GM23248 (cell line): ENCODE results near the gene HDAC9. TPM values are rescaled to one million over a fixed set of nuclear protein-coding genes. Genes with fewer than 3 reads are reported as not detected.

Experiments
- DNase-seq: peaks from one replicate; pipeline ENCODE4 v3.0.0-alpha.2; 2015
- H2AFZ ChIP-seq: fragments of 200-600 bp; sonication (generic); 2 replicates; pipeline ENCODE4 v1.6.1; 2016; ENCODE audit warnings: antibody characterized with exemption
- H3F3A ChIP-seq: fragments of 200-600 bp; sonication (generic); 2 replicates; pipeline ENCODE4 v1.6.1; 2016; ENCODE audit warnings: mild to moderate bottlenecking, antibody characterized with exemption, mixed run types; ENCODE audit not compliant: insufficient read depth
- H3K27ac ChIP-seq: fragments of 200-600 bp; sonication (generic); 2 replicates; pipeline ENCODE4 v1.5.1; 2016; ENCODE audit warnings: mild to moderate bottlenecking
- H3K27me3 ChIP-seq: fragments of 200-600 bp; sonication (generic); replicated peaks from 2 replicates; pipeline ENCODE4 v1.6.1; 2016; ENCODE audit warnings: mild to moderate bottlenecking; ENCODE audit not compliant: insufficient read depth
- H3K36me3 ChIP-seq: fragments of 200-600 bp; sonication (generic); 2 replicates; pipeline ENCODE4 v1.6.1; 2016; ENCODE audit warnings: low read depth, mild to moderate bottlenecking
- H3K4me1 ChIP-seq: fragments of 200-600 bp; sonication (generic); 2 replicates; pipeline ENCODE4 v1.6.1; 2016; ENCODE audit warnings: mild to moderate bottlenecking; ENCODE audit not compliant: insufficient read depth
- H3K4me2 ChIP-seq: fragments of 200-600 bp; sonication (generic); one replicate; pipeline ENCODE4 v1.6.1; 2016; ENCODE audit warnings: mild to moderate bottlenecking; ENCODE audit not compliant: unreplicated experiment
- H3K4me3 ChIP-seq: fragments of 200-600 bp; sonication (generic); 2 replicates; pipeline ENCODE4 v1.5.1; 2016; ENCODE audit warnings: mild to moderate bottlenecking
- H3K79me2 ChIP-seq: fragments of 200-600 bp; sonication (generic); 2 replicates; pipeline ENCODE4 v1.6.1; 2016; ENCODE audit warnings: mild to moderate bottlenecking; ENCODE audit not compliant: insufficient read depth
- H3K9ac ChIP-seq: fragments of 200-600 bp; sonication (generic); 2 replicates; pipeline ENCODE4 v1.6.1; 2016; ENCODE audit warnings: mild to moderate bottlenecking
- H3K9me2 ChIP-seq: fragments of 200-600 bp; sonication (generic); 2 replicates; pipeline ENCODE4 v1.6.1; 2016; ENCODE audit warnings: mixed run types, mild to moderate bottlenecking, moderate library complexity; ENCODE audit not compliant: insufficient read depth
- H3K9me3 ChIP-seq: fragments of 200-600 bp; sonication (generic); one replicate; pipeline ENCODE4 v1.6.1; 2017; ENCODE audit warnings: low read depth
- H4K20me1 ChIP-seq: fragments of 200-600 bp; sonication (generic); 2 replicates; pipeline ENCODE4 v1.6.0; 2016; ENCODE audit not compliant: insufficient read depth
- EZH2 ChIP-seq: fragments of 200-600 bp; sonication (generic); IDR thresholded peaks from 2 replicates; pipeline ENCODE4 v1.6.1; 2018; ENCODE audit warnings: antibody characterized with exemption, mild to moderate bottlenecking; ENCODE audit not compliant: insufficient read depth, poor library complexity, severe bottlenecking
- EZH2phosphoT487 ChIP-seq: fragments of 200-600 bp; sonication (generic); IDR thresholded peaks from 2 replicates; pipeline ENCODE4 v1.6.1; 2018; ENCODE audit warnings: antibody characterized with exemption, moderate library complexity, mild to moderate bottlenecking, low read depth; ENCODE audit not compliant: insufficient read depth
- WGBS, 2 experiments: methylation state at CpG; one replicate each; pipeline ENCODE4 v1.1.6; 2015 to 2017; ENCODE audit warnings: low lambda C conversion rate in 2 of 2, low coverage in 1 of 2; ENCODE audit errors: missing lambda C conversion rate in 2 of 2; 5-methylcytosine and 5-hydroxymethylcytosine counted together
- in situ Hi-C: fragments of 300-500 bp; cut with MboI; formaldehyde crosslinking; loops from 2 replicates; pipeline ENCODE4 v1.15.0; 2020
- polyA plus RNA-seq: library from polyadenylated mRNA; unstranded; fragments of >200 nt; fragmentation: Nextera tagmentation; extraction: Ambion mirVana; gene quantifications from 2 replicates; pipeline ENCODE4 v1.2.1, GENCODE V29; 2016
- total RNA-seq: library from RNA; depleted of rRNA; stranded (reverse); fragments of >200 nt; shearing (Covaris generic); gene quantifications from 2 replicates; pipeline ENCODE4 v1.2.3, GENCODE V29; 2014

Gene HDAC9
- total and polyA plus RNA-seq, 2 experiments from 2014 or later = 1.6 to 2.1 TPM

- H3K9me2 ChIP-seq = no peaks in the 10 kb centered on the region
- no peaks in the 10 kb centered on the region for H3K36me3 ChIP-seq
- H3K27me3 ChIP-seq = no peaks in the 10 kb centered on the region
- no peaks in the 10 kb centered on the region for H3K9me3 ChIP-seq
- WGBS, 2 experiments = 92 to 97% methylated on average over 4 of the region's 4 CpGs
- H3K4me1 ChIP-seq = no peaks in the 10 kb centered on the region
- no peak overlapping the region for H3K9ac ChIP-seq
- TF ChIP-seq EZH2 = no peak
- no peak for TF ChIP-seq EZH2phosphoT487
- no peaks in the 10 kb centered on the region for H4K20me1 ChIP-seq
- no peak overlapping the region for H3K4me3 ChIP-seq
- no peaks in the 10 kb centered on the region for H3K79me2 ChIP-seq
- in situ Hi-C loops = no loop called here
- H3K4me2 ChIP-seq = no peak overlapping the region
- H3F3A ChIP-seq = no peaks in the 10 kb centered on the region
- DNase-seq = no peak
- no peak overlapping the region for H2AFZ ChIP-seq
- H3K27ac ChIP-seq = no peak overlapping the region
Measured at GRCh38 chr7:18547509-18548187, 52.1 kb downstream of the HDAC9 start.

GRCh38 chr7:18548534-18548933, 53.0 kb downstream of the HDAC9 start:
- no peak overlapping the region for H3K27ac ChIP-seq
- H3K9me2 ChIP-seq = no peaks in the 10 kb centered on the region
- no peak overlapping the region for H3K9ac ChIP-seq
- TF ChIP-seq EZH2phosphoT487 (no peak), EZH2 (no peak)
- H3K9me3 ChIP-seq = no peaks in the 10 kb centered on the region
- no peak overlapping the region for H3K4me3 ChIP-seq
- H3K79me2 ChIP-seq = no peaks in the 10 kb centered on the region
- in situ Hi-C loops = no loop called here
- no peaks in the 10 kb centered on the region for H3F3A ChIP-seq
- no peaks in the 10 kb centered on the region for H3K4me1 ChIP-seq
- WGBS, 2 experiments = 98 to 100% methylated on average over 1 of the region's 1 CpG
- H4K20me1 ChIP-seq = no peaks in the 10 kb centered on the region
- DNase-seq = no peak
- H3K4me2 ChIP-seq = no peak overlapping the region
- H2AFZ ChIP-seq = no peak overlapping the region
- no peaks in the 10 kb centered on the region for H3K27me3 ChIP-seq
- H3K36me3 ChIP-seq = no peaks in the 10 kb centered on the region

- H3K27ac ChIP-seq = no peak overlapping the region
- H3K27me3 ChIP-seq = no peaks in the 10 kb centered on the region
- H3K36me3 ChIP-seq = no peaks in the 10 kb centered on the region
- no peak overlapping the region for H3K4me3 ChIP-seq
- WGBS, 2 experiments = 92 to 100% methylated on average over 1 of the region's 1 CpG
- H4K20me1 ChIP-seq = no peaks in the 10 kb centered on the region
- peaks cover 10% of the 10 kb centered on the region for H3K4me1 ChIP-seq
- no peak for TF ChIP-seq EZH2
- no peak for TF ChIP-seq EZH2phosphoT487
- no peaks in the 10 kb centered on the region for H3K9me3 ChIP-seq
- no peaks in the 10 kb centered on the region for H3K9me2 ChIP-seq
- in situ Hi-C loops = loop anchor here (25.0 kb wide), 2 partner anchors 588 to 863 kb away; no protein-coding TSS in a partner anchor
- no peaks in the 10 kb centered on the region for H3F3A ChIP-seq
- H3K9ac ChIP-seq = no peak overlapping the region
- H3K79me2 ChIP-seq = no peaks in the 10 kb centered on the region
- no peak overlapping the region for H3K4me2 ChIP-seq
- no peak for DNase-seq
- no peak overlapping the region for H2AFZ ChIP-seq
Measured at GRCh38 chr7:18550574-18550973, 55.0 kb downstream of the HDAC9 start.

- Histone ChIP-seq H3K4me1 (peaks cover 20% of the 10 kb centered on the region), H3K27ac (no peak overlapping the region), H4K20me1 (no peaks in the 10 kb centered on the region), H3K27me3 (no peaks in the 10 kb centered on the region), H3K9me3 (no peaks in the 10 kb centered on the region), H3K9me2 (no peaks in the 10 kb centered on the region), H3K9ac (no peak overlapping the region), H2AFZ (no peak overlapping the region), H3K4me3 (no peak overlapping the region), H3K79me2 (no peaks in the 10 kb centered on the region), H3K36me3 (no peaks in the 10 kb centered on the region), H3K4me2 (no peak overlapping the region), H3F3A (no peaks in the 10 kb centered on the region)
- DNase-seq = peak; percentile 4
- in situ Hi-C loops = loop anchor here (25.0 kb wide), 2 partner anchors 590 to 865 kb away; no protein-coding TSS in a partner anchor
- WGBS, 2 experiments = 55 to 56% methylated on average over 2 of the region's 2 CpGs
- TF ChIP-seq EZH2phosphoT487 (no peak), EZH2 (no peak)
Measured at GRCh38 chr7:18552316-18552916, 56.9 kb downstream of the HDAC9 start.
